OCI-LY1 (cell line): Measurements from ENCODE around the gene DAZAP1.

Experiments
- H2AFZ ChIP-seq: fragments of 200-600 bp; sonication (generic), shearing (Covaris generic); 2 replicates; pipeline ENCODE4 v1.6.0; 2014; ENCODE audit warnings: antibody characterized with exemption, mild to moderate bottlenecking, low read length
- H3F3A ChIP-seq: fragments of 200-600 bp; sonication (generic), shearing (Covaris generic); 2 replicates; pipeline ENCODE4 v1.6.0; 2014; ENCODE audit warnings: mild to moderate bottlenecking, antibody characterized with exemption, low read length, moderate library complexity; ENCODE audit not compliant: insufficient read depth
- H3K27ac ChIP-seq: fragments of 200-600 bp; sonication (generic); 2 replicates; pipeline ENCODE4 v1.5.1; 2014; ENCODE audit warnings: low read length, mixed run types, mild to moderate bottlenecking, low read depth; ENCODE audit not compliant: poor library complexity, severe bottlenecking
- H3K27me3 ChIP-seq: fragments of 200-600 bp; sonication (generic); 2 replicates; pipeline ENCODE4 v1.6.0; 2014; ENCODE audit warnings: antibody characterized with exemption, mild to moderate bottlenecking, low read length, moderate library complexity; ENCODE audit not compliant: insufficient read depth
- H3K36me3 ChIP-seq: fragments of 200-600 bp; sonication (generic); 2 replicates; pipeline ENCODE4 v1.6.1; 2014; ENCODE audit warnings: mild to moderate bottlenecking, antibody characterized with exemption, low read length, moderate library complexity, mixed read lengths; ENCODE audit not compliant: insufficient read depth
- H3K4me1 ChIP-seq: fragments of 200-600 bp; sonication (generic); 2 replicates; pipeline ENCODE4 v1.5.1; 2014; ENCODE audit warnings: mild to moderate bottlenecking, low read length, moderate library complexity; ENCODE audit not compliant: insufficient read depth, severe bottlenecking
- H3K4me2 ChIP-seq: fragments of 200-600 bp; sonication (generic), shearing (Covaris generic); 2 replicates; pipeline ENCODE4 v1.6.1; 2014; ENCODE audit warnings: low read length
- H3K4me3 ChIP-seq: fragments of 200-600 bp; sonication (generic); 2 replicates; pipeline ENCODE4 v1.5.1; 2014; ENCODE audit warnings: low read length, low read depth, mild to moderate bottlenecking, mixed read lengths; ENCODE audit not compliant: poor library complexity, severe bottlenecking
- H3K79me2 ChIP-seq: fragments of 200-600 bp; shearing (Covaris generic); 2 replicates; pipeline ENCODE4 v1.6.1; 2016; ENCODE audit warnings: mixed run types, low read length, mixed read lengths; ENCODE audit not compliant: insufficient read depth
- H3K9ac ChIP-seq: fragments of 200-600 bp; sonication (generic), shearing (Covaris generic); 2 replicates; pipeline ENCODE4 v1.6.1; 2014; ENCODE audit warnings: mild to moderate bottlenecking, low read length, mixed read lengths
- H3K9me2 ChIP-seq: fragments of 200-600 bp; sonication (generic), shearing (Covaris generic); 2 replicates; pipeline ENCODE4 v1.6.1; 2014; ENCODE audit warnings: low read depth, mild to moderate bottlenecking, low read length, mixed read lengths
- H3K9me3 ChIP-seq: fragments of 200-600 bp; shearing (Covaris generic); 2 replicates; pipeline ENCODE4 v1.6.1; 2014; ENCODE audit warnings: low read length, mixed read lengths
- H4K20me1 ChIP-seq: fragments of 200-600 bp; sonication (generic), shearing (Covaris generic); 2 replicates; pipeline ENCODE4 v1.6.0; 2016; ENCODE audit warnings: mild to moderate bottlenecking, low read length; ENCODE audit not compliant: insufficient read depth
- EZH2 ChIP-seq: fragments of 200-600 bp; sonication (generic), shearing (Covaris generic); IDR thresholded peaks from 2 replicates; pipeline ENCODE4 v1.8.0; 2017; ENCODE audit warnings: borderline replicate concordance, mixed run types, mild to moderate bottlenecking, antibody characterized with exemption, low read length, moderate library complexity, mixed read lengths
- TF ChIP-seq, protein P1 (sequence below): fragments of 200-600 bp; sonication (generic), shearing (Covaris generic); IDR thresholded peaks from 2 replicates; pipeline ENCODE4 v1.5.1; 2017; ENCODE audit warnings: mild to moderate bottlenecking, antibody characterized with exemption, low read length, moderate library complexity, mixed read lengths

DAZAP1 gene

DNA sequence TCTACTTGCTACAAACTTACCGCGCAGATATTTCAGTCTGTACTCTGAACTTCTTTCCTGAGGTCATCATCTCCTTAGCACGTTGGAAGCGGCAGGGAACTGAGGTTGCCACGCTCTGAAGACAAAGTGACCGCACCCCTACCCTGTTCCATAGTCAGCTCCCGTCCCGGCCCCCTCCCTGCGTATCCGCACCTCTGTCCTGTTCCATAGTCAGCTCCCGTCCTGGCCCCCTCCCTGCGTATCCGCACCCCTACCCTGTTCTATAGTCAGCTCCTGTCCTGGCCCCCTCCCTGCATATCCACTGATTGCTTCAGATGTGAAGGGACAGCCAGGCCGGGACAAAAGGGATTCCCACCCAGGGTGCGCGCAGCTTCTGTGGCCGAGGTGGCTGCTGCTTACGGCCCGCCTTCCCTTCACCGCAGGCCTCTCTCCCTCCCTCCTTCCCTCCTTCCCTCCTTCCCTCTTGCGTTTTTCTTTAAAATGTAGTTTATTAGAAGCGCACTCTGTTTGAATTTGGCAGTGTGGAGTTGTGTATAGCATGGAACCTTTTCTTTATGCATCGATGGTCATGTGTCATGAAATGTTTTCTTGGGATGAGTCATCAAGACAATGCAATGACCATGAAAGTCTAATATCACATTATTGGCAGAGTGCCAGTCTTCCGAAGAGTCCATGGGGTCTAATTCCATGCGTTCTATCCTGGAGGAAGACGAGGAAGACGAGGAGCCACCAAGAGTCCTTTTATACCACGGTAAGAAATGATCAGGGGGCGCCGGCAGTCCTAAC lies 45.6 kb upstream of the DAZAP1 start:
- no peaks in the 10 kb centered on the region for H4K20me1 ChIP-seq
- no peaks in the 10 kb centered on the region for H3K79me2 ChIP-seq
- H3K4me2 ChIP-seq = no peak overlapping the region
- peaks cover 84% of the 10 kb centered on the region; the same call in 1 of the 2 replicates for H3K36me3 ChIP-seq
- no peak for TF ChIP-seq EZH2
- TF ChIP-seq, protein P1, sequence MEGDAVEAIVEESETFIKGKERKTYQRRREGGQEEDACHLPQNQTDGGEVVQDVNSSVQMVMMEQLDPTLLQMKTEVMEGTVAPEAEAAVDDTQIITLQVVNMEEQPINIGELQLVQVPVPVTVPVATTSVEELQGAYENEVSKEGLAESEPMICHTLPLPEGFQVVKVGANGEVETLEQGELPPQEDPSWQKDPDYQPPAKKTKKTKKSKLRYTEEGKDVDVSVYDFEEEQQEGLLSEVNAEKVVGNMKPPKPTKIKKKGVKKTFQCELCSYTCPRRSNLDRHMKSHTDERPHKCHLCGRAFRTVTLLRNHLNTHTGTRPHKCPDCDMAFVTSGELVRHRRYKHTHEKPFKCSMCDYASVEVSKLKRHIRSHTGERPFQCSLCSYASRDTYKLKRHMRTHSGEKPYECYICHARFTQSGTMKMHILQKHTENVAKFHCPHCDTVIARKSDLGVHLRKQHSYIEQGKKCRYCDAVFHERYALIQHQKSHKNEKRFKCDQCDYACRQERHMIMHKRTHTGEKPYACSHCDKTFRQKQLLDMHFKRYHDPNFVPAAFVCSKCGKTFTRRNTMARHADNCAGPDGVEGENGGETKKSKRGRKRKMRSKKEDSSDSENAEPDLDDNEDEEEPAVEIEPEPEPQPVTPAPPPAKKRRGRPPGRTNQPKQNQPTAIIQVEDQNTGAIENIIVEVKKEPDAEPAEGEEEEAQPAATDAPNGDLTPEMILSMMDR = no peak
- peaks cover 16% of the 10 kb centered on the region for H3K4me1 ChIP-seq
- H3K27me3 ChIP-seq = no peaks in the 10 kb centered on the region
- H3K9me2 ChIP-seq = no peaks in the 10 kb centered on the region
- no peak overlapping the region for H3K4me3 ChIP-seq
- H3K27ac ChIP-seq = no peak overlapping the region
- no peaks in the 10 kb centered on the region for H3K9me3 ChIP-seq
- no peak overlapping the region for H3K9ac ChIP-seq
- no peak overlapping the region for H2AFZ ChIP-seq
- H3F3A ChIP-seq = no peaks in the 10 kb centered on the region

DNA sequence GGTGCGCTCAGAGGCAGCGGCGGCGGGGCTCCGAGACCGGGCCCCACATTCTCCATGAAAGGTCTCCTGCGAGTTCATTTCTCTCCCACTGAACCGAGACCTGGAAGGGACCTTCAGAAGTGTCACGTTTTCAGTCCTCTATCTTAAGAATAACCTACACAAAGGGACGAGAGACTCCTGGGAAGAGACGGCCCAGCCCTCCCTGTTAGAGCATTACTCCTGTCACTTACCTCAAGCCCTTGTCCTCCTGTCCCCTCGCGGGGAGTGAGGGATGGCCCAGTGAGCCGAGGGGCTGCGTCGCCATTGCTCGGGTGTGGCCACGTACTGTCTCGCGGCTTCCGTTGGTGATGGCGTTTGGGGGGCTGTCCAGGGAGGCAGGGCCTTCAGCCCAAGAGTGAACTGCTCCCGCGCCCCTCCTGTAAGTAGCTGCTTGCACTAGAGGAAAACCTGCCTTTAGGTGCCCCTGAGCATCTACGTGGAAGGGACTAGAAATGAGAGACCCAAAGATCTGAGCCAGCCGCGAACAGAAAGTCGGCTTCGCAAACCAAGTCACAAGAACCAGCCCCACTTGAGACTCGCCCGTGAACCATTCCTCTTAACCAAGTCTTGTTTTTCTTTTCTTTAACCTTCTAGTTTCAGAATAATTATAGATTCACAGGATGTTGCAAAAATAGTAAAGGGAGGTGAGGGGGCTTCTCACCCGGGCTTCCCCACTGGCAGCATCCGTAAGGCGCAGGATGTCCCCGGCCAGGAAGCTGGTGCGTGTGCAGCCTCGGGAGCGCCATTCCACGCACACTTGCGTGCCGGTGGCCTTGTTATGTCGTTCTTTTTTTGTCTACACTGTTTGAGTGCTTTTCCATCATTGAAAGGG lies 44.8 kb upstream of the DAZAP1 start:
- peaks cover 84% of the 10 kb centered on the region for H3K36me3 ChIP-seq
- H3K4me1 ChIP-seq = peaks cover 16% of the 10 kb centered on the region
- H3K27ac ChIP-seq = no peak overlapping the region
- no peak overlapping the region; the same call in 1 of the 2 replicates for H3K9ac ChIP-seq
- 0 out of 2 replicates have a peak overlapping the region, but pooled peaks have one; percentile 2 for H3K4me2 ChIP-seq
- no peaks in the 10 kb centered on the region for H3K9me3 ChIP-seq
- no peaks in the 10 kb centered on the region for H4K20me1 ChIP-seq
- H3K4me3 ChIP-seq = no peak overlapping the region
- TF ChIP-seq, protein P1 = no peak
- TF ChIP-seq EZH2 = no peak
- no peaks in the 10 kb centered on the region for H3F3A ChIP-seq
- no peak overlapping the region for H2AFZ ChIP-seq
- no peaks in the 10 kb centered on the region for H3K27me3 ChIP-seq
- H3K9me2 ChIP-seq = no peaks in the 10 kb centered on the region
- H3K79me2 ChIP-seq = no peaks in the 10 kb centered on the region

DNA sequence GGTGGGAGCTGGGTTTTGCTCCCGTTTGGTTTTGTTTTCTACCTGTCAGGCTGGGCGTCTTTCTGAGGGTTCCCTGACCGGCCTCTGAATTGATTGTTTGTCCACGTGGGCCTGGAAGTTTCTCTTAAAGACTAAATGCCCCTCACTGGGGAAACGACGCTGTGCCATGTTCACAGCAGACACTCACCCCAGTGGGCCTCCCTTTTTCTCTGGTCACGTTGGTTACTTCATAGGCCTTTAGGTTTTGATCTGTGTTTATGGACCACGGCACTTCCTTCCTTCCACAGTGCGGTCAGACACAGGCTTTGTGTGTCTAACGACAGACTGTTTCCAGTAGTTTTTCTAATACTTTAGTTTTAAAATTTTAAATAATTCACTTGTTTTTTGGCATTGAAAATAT lies 43.8 kb upstream of the DAZAP1 start:
- Histone ChIP-seq H2AFZ (no peak overlapping the region), H4K20me1 (no peaks in the 10 kb centered on the region), H3K9ac (no peak overlapping the region; the same call in 1 of the 2 replicates)

More for the DNA sequence above, 43.8 kb upstream of the DAZAP1 start:
- peak overlapping the region; percentile 2; the same call in 1 of the 2 replicates for H3K4me2 ChIP-seq
- H3K27me3 ChIP-seq = no peaks in the 10 kb centered on the region
- TF ChIP-seq, protein P1 = no peak
- no peak for TF ChIP-seq EZH2
- no peaks in the 10 kb centered on the region for H3K9me2 ChIP-seq
- peak overlapping the region; percentile 5 for H3K27ac ChIP-seq
- H3K36me3 ChIP-seq = peaks cover 75% of the 10 kb centered on the region
- no peaks in the 10 kb centered on the region for H3F3A ChIP-seq
- no peaks in the 10 kb centered on the region for H3K9me3 ChIP-seq
- no peak overlapping the region for H3K4me3 ChIP-seq
- peaks cover 16% of the 10 kb centered on the region for H3K4me1 ChIP-seq
- no peaks in the 10 kb centered on the region for H3K79me2 ChIP-seq
